GM19438 (cell line): Measurements from ENCODE around the gene NEDD4.
"Not testable (repeated sequence)": the region's sequence is repeated elsewhere in the genome, so short reads cannot be mapped to it uniquely, and the experiment has no call there.

ENCODE experiments used
- ATAC-seq: cut with Tn5 transposase; IDR thresholded peaks from one replicate; pipeline ENCODE4 v1.9.1; 2021; ENCODE audit warnings: low read depth; ENCODE audit not compliant: unreplicated experiment

Gene NEDD4

DNA sequence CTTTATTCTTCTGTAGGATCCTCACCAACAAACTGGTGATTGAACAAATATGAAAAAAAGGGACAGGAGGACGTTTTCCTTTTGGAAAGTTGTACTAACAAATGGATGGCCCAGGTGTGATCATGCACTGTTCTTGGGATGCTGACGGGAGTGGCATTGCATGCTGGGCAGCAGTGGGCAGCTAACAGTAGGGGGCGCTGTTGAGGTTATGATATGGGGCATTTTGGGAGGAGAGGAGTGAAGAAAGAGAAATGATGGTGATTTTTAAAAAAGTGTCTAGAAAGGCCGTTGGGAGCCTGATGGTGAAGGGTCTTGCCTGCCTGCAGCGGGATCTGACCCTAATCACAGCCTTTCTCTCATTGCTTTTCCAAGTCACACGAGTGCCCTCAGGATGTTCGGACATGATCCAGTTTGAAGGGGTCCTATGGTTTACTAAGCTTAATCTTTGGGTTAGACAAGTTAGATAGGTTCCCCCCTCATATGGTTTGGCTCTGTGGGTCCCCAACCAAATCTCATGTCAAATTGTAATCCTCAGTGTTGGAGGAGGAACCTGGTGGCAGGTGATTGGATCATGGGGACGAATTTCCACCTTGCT, 204.2 kb downstream of the NEDD4 start:
- no peak for ATAC-seq

DNA sequence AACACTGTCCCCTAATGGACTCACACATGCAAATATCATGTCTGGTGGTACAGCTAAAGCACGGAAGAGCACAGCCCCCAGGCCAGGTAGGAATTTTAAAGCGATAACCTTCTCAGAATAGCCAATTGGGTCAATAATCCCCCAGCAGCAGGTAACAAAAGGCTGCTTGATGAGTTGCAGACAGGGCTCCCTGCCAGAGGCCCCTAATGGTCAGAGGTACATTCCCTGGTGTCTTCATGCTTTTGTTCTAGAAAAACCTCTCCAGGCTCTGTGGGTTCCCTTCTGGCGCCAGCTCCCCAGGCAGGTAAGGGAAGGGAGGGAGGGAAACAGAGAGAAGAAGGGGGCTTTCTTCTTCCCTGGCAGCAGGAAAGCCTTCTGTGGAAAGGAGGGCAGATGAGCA, 207.1 kb downstream of the NEDD4 start:
- no peak for ATAC-seq

GRCh38 chr15:55785593-55785992, 207.8 kb downstream of the NEDD4 start:
- ATAC-seq = not testable (repeated sequence)

- no peak for ATAC-seq
These were observed 209.1 kb downstream of the NEDD4 start for GRCh38 chr15:55784286-55784685.

DNA sequence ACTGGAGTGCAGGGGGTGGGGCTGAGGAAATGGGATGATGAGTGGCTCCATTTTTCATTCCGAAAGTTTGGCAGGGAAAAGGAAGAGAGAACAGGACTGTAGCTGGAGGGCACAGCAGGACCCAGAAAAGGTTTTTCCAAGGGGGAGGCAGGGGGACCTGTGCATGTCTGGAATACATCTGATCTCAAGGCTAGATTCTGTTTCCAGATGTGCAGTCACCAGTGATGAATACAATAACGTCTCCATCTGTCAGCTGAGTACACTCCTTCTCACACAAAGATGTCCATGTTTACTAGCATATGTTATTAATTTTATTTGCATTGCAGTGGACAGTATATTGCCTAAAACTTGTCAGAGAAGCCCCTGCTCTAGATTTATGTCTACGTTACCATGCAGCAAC, 210.5 kb downstream of the NEDD4 start:
- no peak for ATAC-seq

DNA sequence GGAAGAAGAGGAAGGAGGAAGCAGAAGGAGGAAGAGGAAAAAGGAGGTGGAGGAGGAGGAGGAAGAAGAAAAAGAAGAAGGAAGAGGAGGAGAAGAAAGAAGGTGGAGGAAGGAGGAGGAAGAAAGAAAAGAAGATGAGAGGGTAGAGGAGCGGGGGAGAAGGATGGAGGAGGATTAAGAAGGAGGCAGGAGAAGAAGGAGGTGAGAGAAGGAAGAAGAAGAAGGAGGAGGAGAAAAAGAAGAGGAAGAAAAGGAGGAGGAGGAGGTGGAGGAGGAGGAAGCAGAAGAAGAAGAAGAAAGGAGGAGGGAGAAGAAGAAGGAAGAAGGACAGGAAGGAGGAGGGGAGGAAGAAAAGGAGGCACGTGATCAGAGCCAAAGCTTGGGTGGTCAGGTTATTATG, 213.1 kb downstream of the NEDD4 start:
- ATAC-seq = no peak

GRCh38 chr15:55778932-55779331, 214.5 kb downstream of the NEDD4 start:
- no peak for ATAC-seq
